DOHH2 (cell line): ENCODE data around the gene IRAG1.
A peak's percentile ranks its signal among the peaks of the same experiment; 100 is the strongest.

Experiments
- H3F3A ChIP-seq: fragments of 200-600 bp; sonication (generic), shearing (Covaris generic); 2 replicates; pipeline ENCODE4 v1.6.0; 2016; ENCODE audit warnings: antibody characterized with exemption, mild to moderate bottlenecking; ENCODE audit not compliant: control insufficient read depth, insufficient read depth
- H3K27ac ChIP-seq: fragments of 200-600 bp; sonication (generic); 2 replicates; pipeline ENCODE4 v1.5.1; 2014; ENCODE audit warnings: low read depth, mild to moderate bottlenecking, low read length, moderate library complexity
- H3K27me3 ChIP-seq: fragments of 200-600 bp; sonication (generic); 2 replicates; pipeline ENCODE4 v1.6.1; 2014; ENCODE audit warnings: mild to moderate bottlenecking, low read length, mixed read lengths; ENCODE audit not compliant: control insufficient read depth
- H3K36me3 ChIP-seq: fragments of 200-600 bp; sonication (generic); 2 replicates; pipeline ENCODE4 v1.6.1; 2014; ENCODE audit warnings: mild to moderate bottlenecking, low read length, moderate library complexity, mixed read lengths; ENCODE audit not compliant: control insufficient read depth
- H3K4me1 ChIP-seq: fragments of 200-600 bp; sonication (generic); 2 replicates; pipeline ENCODE4 v1.6.1; 2014; ENCODE audit warnings: mild to moderate bottlenecking, low read length, mixed read lengths; ENCODE audit not compliant: control insufficient read depth
- H3K4me2 ChIP-seq: fragments of 200-600 bp; sonication (generic); 2 replicates; pipeline ENCODE4 v1.6.0; 2014; ENCODE audit warnings: mild to moderate bottlenecking, low read length, moderate library complexity
- H3K4me3 ChIP-seq: fragments of 200-600 bp; sonication (generic); 2 replicates; pipeline ENCODE4 v1.5.1; 2014; ENCODE audit warnings: mild to moderate bottlenecking, low read length, mixed read lengths
- H3K79me2 ChIP-seq: fragments of 200-600 bp; sonication (generic); 2 replicates; pipeline ENCODE4 v1.6.1; 2014; ENCODE audit warnings: mild to moderate bottlenecking, low read length, mixed read lengths; ENCODE audit not compliant: control insufficient read depth
- H3K9me2 ChIP-seq: fragments of 200-600 bp; sonication (generic); replicated peaks from 2 replicates; pipeline ENCODE4 v1.6.1; 2014; ENCODE audit warnings: mild to moderate bottlenecking, low read length, mixed read lengths; ENCODE audit not compliant: control insufficient read depth
- H3K9me3 ChIP-seq: fragments of 200-600 bp; sonication (generic); 2 replicates; pipeline ENCODE4 v1.6.1; 2014; ENCODE audit warnings: antibody characterized with exemption, low read length, mixed read lengths; ENCODE audit not compliant: control insufficient read depth, insufficient read depth
- H4K20me1 ChIP-seq: fragments of 200-600 bp; sonication (generic); 2 replicates; pipeline ENCODE4 v1.6.0; 2014; ENCODE audit warnings: low read depth, mild to moderate bottlenecking, antibody characterized with exemption, low read length, moderate library complexity; ENCODE audit not compliant: control insufficient read depth, insufficient read depth
- CTCF ChIP-seq: fragments of 200-600 bp; sonication (generic); IDR thresholded peaks from one replicate; pipeline ENCODE4 v1.5.1; 2014; ENCODE audit warnings: antibody characterized with exemption, mild to moderate bottlenecking, low read depth, low read length; ENCODE audit not compliant: poor library complexity, severe bottlenecking
- EZH2phosphoT487 ChIP-seq: fragments of 200-600 bp; sonication (generic); IDR thresholded peaks from 2 replicates; pipeline ENCODE4 v1.6.1; 2017; ENCODE audit warnings: borderline replicate concordance, mild to moderate bottlenecking, antibody characterized with exemption, low read length, moderate library complexity, mixed read lengths

Gene IRAG1

GRCh38 chr11:10692531-10693115, 932 bp downstream of the IRAG1 start:
- Histone ChIP-seq H3K9me3 (no peaks in the 10 kb centered on the region), H3K9me2 (no peaks in the 10 kb centered on the region; the same call in 1 of the 2 replicates), H3K27ac (no peak overlapping the region), H3K4me3 (no peak overlapping the region), H3K36me3 (no peaks in the 10 kb centered on the region), H3K4me2 (no peak overlapping the region), H3F3A (no peaks in the 10 kb centered on the region), H3K27me3 (peaks cover 14% of the 10 kb centered on the region), H3K79me2 (no peaks in the 10 kb centered on the region), H4K20me1 (no peaks in the 10 kb centered on the region), H3K4me1 (peaks cover 5% of the 10 kb centered on the region; the same call in 1 of the 2 replicates)
- TF ChIP-seq EZH2phosphoT487 (no peak), CTCF (no peak)

GRCh38 chr11:10688401-10688800, 5.2 kb downstream of the IRAG1 start:
- TF ChIP-seq CTCF: peak; percentile 6
- no peak for TF ChIP-seq EZH2phosphoT487
- Histone ChIP-seq H3K36me3 (no peaks in the 10 kb centered on the region), H3K27ac (no peak overlapping the region), H3K9me3 (no peaks in the 10 kb centered on the region), H3K27me3 (peaks cover 8% of the 10 kb centered on the region; the same call in 1 of the 2 replicates), H3K9me2 (no peaks in the 10 kb centered on the region), H3K4me1 (no peaks in the 10 kb centered on the region), H3K79me2 (no peaks in the 10 kb centered on the region), H3K4me2 (no peak overlapping the region), H3K4me3 (no peak overlapping the region), H3F3A (no peaks in the 10 kb centered on the region), H4K20me1 (no peaks in the 10 kb centered on the region)

GRCh38 chr11:10686311-10686710, 7.2 kb downstream of the IRAG1 start:
- no peak overlapping the region for H3K27ac ChIP-seq
- TF ChIP-seq CTCF: no peak
- TF ChIP-seq EZH2phosphoT487: no peak
- H4K20me1 ChIP-seq: no peaks in the 10 kb centered on the region
- H3K9me2 ChIP-seq: no peaks in the 10 kb centered on the region
- peaks cover 5% of the 10 kb centered on the region; the same call in 1 of the 2 replicates for H3K27me3 ChIP-seq
- H3K9me3 ChIP-seq: no peaks in the 10 kb centered on the region
- no peak overlapping the region for H3K4me2 ChIP-seq
- H3F3A ChIP-seq: no peaks in the 10 kb centered on the region
- no peaks in the 10 kb centered on the region for H3K36me3 ChIP-seq
- no peaks in the 10 kb centered on the region for H3K79me2 ChIP-seq
- no peaks in the 10 kb centered on the region for H3K4me1 ChIP-seq
- no peak overlapping the region for H3K4me3 ChIP-seq
